Raji (cell line): ENCODE measurements around the gene PCDHGC5.

Experiments
- POLR2A ChIP-seq: IDR thresholded peaks from 2 replicates; pipeline ENCODE4 v1.6.1; 2011; ENCODE audit warnings: low read depth, low read length, control low read depth; ENCODE audit not compliant: insufficient read depth

Gene PCDHGC5

GRCh38 chr5:141514330-141515133 is 25.7 kb downstream of the PCDHGC5 start:
- TF ChIP-seq POLR2A, result no peak; the same call in 1 of the 2 replicates

DNA sequence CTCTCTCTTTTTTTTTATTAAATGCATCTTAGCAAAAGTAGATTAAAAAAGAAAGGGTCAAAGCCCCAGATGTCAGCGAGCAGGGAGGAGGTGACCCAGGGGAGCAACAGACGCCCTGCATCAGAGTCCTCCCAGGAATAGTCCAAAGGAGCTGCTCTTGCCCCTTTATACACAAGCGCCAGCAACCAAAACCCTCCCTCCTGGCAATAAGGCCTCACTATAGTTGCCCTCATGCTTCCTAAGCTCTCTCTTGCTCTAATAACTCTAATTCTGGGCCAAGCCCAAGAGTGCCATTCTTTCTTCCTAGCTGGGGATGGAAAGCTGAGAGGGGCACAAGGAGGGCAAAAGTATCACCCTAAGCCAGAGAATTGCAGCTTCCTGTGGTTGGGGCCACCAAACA is 26.3 kb downstream of the PCDHGC5 start:
- no peak for TF ChIP-seq POLR2A

DNA sequence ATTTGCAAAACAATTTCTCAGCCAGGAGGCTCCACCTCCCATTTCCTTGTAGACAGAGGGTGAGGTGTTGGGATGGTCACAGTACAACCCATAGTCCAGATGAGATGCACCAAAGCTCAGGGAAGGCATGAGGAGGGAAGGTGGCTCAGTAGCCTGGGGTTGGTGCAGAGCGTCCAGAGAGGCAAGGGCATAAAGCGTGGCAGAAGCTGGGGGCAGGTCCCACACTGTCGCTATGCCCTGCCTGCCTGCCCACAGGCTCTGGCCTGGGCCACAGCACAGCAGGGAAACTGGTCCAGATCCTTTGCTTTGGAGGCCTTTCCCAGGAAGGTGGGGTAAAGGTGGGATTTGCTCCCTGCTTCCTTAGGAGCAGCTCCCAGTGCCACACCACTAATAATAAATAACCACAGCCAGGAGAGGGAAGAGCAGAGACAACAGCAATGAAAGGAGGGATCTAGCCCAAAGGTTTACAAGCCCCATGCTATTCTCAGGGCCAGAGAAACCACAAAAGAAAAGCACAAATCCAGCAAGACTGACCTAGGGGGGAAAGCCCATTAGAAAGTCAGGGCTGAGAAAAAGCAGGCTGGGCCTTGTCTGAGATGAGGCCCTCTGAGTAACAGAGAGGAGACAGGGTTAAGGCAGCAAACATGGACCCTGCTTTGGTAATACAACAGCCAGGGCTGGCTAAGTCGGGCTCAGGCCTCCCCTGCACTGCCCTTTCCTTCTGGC is 27.2 kb downstream of the PCDHGC5 start:
- TF ChIP-seq POLR2A, result 0 out of 2 replicates have a peak, but pooled peaks have one; percentile 30

GRCh38 chr5:141516672-141517025 is 27.8 kb downstream of the PCDHGC5 start:
- TF ChIP-seq POLR2A, result no peak

- TF ChIP-seq POLR2A, result no peak
These were observed 28.4 kb downstream of the PCDHGC5 start for GRCh38 chr5:141517312-141517711.

DNA sequence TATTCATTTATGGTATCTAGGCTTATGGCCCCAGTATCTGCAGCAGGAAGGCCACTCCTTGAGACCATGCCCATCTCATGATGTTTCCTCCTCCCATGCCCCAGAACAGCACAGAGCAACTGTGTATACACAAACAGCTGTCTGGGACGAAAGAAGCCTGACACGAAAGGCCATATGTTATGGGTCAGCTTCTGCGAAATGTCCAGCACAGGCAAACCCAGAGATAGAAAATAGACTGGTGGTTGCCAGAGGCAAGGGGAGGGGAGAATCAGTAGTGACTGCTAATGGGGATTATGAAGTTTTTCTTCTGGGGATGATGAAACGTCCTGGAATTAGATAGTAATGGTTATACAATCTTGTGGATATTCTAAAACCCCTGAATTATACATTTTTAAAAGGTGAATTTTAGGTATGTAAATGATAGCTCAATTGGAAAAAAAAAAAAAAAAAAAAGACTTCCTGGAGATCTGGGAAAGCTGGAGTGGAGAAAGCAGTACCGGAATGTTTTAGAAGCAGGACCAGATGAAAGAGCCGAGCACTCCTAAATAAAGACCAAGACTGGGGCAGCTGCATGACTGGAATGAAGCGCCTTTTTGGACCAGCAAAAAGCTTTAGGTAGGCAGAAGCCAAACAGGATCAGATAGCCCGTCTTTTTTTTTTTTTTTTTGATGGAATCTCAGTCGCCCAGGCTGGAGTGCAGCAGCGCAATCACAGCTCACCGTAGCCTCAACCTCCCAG is 29.2 kb downstream of the PCDHGC5 start:
- no peak for TF ChIP-seq POLR2A

DNA sequence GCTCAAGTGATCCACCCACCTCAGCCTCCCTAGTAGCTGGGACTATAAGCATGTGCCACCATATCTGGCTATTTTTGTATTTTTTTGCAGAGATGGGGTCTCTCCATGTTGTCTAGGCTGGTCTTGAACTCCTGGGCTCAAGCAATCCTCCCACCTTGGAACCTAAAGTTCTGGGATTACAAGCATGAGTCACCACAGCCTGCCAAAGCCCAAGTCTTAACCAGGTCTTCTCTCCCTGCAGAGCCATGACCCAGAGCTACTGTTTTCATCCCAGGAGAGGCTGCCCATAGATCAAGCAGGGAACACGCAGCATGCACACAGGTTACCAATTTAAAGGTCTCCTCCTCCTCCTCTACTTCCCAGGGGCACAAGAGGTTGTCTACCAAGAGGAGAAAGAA is 29.7 kb downstream of the PCDHGC5 start:
- no peak for TF ChIP-seq POLR2A

- no peak for TF ChIP-seq POLR2A
These were observed 31.0 kb downstream of the PCDHGC5 start for GRCh38 chr5:141519605-141520565.

- no peak for TF ChIP-seq POLR2A
These were observed 32.4 kb downstream of the PCDHGC5 start for GRCh38 chr5:141521244-141521781.

- no peak for TF ChIP-seq POLR2A
These were observed 33.4 kb downstream of the PCDHGC5 start for GRCh38 chr5:141522301-141522700.

- TF ChIP-seq POLR2A, result no peak
These were observed 35.1 kb downstream of the PCDHGC5 start for GRCh38 chr5:141523991-141524390.

GRCh38 chr5:141524604-141525597 is 36.0 kb downstream of the PCDHGC5 start:
- no peak for TF ChIP-seq POLR2A

GRCh38 chr5:141525653-141526052 is 36.8 kb downstream of the PCDHGC5 start:
- TF ChIP-seq POLR2A, result no peak
